ENCODE measurements around the gene TBC1D5.

TBC1D5 gene

DNA sequence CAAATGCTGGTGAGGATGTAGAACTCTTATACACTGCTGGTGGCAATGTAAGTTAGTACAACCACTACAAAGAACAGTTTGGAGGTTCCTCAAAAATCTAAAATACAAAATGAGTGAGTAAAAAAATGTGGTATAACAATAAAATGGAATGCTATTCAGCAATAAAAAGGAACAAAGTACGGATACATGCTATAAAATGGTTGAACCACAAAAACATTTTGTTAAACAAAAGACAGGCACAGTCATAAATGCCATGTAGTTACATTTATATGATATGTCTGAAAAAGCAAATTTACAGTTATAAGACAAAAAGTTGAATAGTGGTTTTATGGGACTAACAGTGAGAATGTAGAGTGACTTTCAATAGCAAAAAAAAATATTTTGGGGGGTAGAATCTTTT is 285.8 kb downstream of the TBC1D5 start:
- DNase-seq, result no peak

- DNase-seq, result no peak
Measured at GRCh38 chr3:17456046-17456445, 286.4 kb downstream of the TBC1D5 start.

DNA sequence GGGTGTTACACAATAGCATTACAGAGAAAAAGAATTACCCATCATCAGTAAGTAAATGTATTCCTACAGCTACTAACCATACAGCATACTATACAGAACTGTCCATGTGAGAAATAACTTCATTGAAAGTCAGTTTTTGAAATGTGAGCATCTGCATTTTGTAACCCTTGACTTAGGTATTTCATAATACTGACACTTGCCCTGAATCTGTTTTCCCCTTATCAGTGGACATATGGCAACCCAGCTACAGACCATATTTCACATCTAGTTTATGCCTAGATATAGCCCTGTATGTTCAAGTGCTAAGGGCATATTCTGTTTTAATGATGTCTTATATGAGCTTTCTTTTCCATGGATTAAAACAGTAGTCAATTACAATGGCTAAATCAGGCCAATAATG is 297.6 kb downstream of the TBC1D5 start:
- no peak for DNase-seq

DNA sequence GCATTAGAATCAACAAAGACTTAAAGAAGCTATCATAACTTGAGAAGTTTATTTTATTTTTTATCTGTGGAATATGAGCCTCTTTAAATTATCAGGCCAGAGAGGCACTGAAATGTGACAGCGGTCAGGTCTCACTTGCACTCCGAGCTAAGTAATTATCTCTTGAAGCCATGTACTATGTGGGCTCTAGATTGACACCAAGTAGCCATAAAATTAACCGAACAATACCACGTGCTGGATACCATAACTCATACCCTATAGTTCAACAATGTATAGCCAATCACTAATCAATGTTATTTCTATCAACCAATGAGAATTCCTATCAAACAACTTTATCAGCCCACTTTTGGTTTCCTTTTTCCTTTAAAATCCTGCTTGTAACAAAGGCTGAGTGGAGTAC is 299.3 kb downstream of the TBC1D5 start:
- DNase-seq, result no peak

DNA sequence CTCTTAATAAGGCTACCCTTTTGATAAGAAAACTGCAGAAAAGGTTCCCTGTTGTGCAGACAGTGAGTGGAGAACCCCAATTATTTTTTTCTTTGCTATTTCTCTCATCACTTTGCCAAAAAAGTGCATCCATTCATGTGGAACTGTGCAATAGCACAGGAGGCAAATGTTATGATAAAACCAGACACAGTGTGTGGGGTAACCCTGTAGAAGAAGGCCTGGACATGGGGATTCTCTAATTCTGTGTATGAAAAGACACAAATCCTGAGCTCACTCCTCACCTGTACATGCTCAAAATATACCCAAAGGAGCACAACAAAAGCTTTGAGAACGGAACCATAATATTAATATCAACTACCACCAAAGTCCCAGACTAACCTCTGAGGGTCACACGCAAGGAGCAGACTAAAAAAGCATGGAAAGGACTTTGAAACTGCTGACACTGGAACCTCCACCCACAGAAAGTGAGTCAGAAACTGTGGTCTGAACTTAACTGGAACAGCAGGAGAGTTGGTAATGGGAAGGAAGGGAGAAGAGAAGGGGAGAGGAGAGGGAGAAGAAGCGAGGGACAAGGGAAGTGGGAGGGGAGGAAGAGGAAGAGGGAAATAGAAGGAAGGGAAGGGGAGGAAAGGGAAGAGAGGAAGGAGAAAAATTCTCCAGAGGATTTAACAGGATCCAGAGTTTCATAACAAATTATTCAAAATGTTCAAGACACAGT is 299.9 kb downstream of the TBC1D5 start:
- DNase-seq, result no peak

GRCh38 chr3:17433876-17434275 is 308.6 kb downstream of the TBC1D5 start:
- no peak for DNase-seq

DNA sequence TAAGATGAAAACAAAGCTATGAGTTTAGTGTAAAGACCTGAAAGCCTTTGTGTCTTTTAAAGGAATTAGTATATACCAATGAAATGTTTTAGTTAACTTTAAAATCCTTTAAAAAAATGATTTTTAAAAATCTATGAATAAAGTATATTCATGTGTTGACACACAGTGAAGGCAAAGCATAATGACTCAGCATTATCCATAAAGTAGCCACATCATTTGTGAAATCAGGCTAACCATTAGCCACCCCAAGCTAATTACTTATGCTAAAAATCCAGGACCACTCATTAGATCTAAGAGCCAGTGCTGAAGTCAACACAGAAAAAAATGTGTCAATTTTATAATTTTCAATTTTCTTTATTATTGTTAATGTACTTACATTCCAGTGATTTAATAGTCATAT is 310.2 kb downstream of the TBC1D5 start:
- no peak for DNase-seq

DNA sequence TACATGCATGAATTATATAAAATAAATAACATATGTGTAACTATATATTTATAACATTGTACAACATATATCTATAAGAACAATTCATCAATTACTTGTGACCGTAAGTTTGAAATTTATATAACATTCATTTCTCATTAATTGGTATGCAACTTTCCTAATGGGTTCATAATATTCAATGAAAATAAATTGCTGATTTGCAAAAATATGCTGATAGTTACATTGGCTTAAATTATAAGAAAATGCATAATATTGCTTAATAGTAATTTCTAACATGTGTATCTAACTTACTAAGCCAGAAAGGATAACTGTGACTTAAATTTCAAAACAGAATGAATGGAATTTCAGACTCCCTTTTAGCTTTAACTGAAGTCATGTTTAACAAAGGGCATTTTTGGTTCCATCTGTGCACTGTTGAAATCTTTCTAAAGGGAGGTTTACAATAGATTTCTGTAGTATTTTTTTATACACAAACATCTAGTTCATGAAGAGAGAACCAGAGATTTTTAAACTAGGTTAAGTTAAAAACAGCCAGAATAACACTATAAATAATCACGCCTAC is 310.9 kb downstream of the TBC1D5 start:
- DNase-seq, result no peak

- no peak for DNase-seq
Measured at GRCh38 chr3:17431004-17431403, 311.4 kb downstream of the TBC1D5 start.

- DNase-seq, result no peak
Measured at GRCh38 chr3:17430582-17430981, 311.8 kb downstream of the TBC1D5 start.

DNA sequence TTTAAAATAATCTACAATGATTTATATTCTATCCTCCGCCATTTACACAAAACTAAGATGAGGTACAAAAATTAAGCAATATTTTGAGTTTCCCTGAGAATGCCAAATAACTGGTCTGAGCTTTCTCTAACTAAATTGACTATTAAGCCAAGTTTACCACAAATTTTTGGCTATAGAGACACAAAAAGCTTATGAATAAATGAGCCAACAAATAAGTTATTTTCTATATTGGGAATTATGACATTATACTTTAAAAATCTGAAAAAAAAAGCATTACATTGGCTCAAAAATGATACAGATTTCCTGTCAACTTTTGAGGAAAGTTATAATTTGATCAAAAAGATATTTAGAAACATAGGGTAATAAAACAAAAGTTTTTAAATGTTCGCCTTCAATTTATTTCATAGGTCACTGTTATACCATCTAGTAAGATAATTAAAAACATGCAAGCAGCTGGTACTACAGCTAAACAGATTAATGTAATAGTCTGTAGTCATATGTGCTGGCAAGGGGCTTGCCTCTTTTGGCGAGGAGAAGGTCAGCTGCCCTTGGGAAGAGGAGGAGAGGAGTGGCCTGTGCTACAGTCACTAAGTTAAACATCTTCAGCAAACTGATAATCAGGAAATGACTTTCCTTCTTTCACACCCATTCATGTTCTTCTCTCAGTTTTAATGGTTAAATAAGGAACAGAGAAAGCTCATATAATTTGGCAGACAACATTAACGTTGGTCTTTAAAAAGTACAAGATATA is 318.5 kb downstream of the TBC1D5 start:
- DNase-seq, result no peak

DNA sequence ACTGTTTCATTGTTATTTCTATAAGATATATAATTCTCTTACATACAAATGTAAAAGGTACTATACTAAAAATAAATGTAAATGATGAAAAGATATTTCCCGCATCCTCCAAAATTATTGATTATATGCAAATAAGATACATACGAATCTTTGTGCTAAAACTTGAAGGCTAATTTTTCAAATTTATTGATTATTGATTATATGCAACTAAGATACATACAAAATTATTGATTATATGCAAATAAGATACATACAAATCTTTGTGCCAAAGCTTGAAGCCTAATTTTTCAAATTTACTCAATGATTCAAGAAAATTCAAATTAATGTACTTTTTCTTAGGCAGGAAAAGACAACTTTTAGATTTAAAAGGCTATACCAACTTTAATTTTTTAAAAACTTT is 319.8 kb downstream of the TBC1D5 start:
- no peak for DNase-seq

DNA sequence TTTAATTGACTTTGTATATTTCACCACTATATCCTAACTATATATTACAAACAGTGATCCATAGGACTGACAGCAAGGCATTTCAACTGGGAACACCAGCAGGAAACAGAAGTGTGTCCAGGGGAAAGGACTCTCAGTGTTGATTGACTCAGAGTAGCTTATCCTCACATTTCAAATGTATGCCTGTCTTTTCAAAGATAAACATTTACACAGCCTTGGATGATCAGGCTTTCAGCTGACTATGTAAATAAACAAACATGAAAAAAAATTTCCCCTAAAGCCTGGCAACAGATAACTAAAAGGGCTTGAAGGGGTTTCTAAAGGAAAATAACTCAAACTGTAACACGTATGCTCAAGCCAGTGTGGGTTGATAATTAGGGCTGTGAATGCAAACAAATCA is 321.8 kb downstream of the TBC1D5 start:
- no peak for DNase-seq

DNA sequence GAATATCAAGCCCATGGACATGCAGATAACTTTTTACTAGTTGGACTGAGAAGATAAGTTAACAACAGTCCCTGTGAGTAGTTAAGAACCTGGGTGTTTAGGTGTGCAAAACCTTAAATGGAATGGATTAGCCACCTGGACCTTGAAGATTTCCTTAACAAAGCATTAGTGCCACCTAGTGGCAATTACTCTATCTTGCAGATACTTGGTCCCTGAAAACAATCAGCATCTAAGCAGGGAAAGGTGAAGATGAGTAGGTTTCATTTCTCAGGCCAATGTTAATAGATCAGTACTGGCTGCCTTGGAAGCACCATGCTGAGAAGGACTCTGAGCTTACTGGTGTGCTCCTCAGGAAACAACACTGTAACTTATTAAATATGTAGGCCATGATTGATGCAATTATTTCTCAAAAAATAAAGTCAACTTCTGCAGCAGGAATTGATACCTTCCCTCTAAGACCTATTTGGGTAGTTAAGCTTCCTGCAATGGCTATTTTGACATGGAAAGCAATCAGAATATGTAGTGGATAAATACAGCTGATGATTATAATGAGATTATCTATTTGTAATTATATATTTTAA is 329.4 kb downstream of the TBC1D5 start:
- no peak for DNase-seq

- DNase-seq, result no peak
Measured at GRCh38 chr3:17411157-17411877, 331.1 kb downstream of the TBC1D5 start.

- no peak for DNase-seq
Measured at GRCh38 chr3:17407576-17407975, 334.9 kb downstream of the TBC1D5 start.

GRCh38 chr3:17404548-17404947 is 337.9 kb downstream of the TBC1D5 start:
- no peak for DNase-seq

GRCh38 chr3:17402442-17402841 is 340.0 kb downstream of the TBC1D5 start:
- DNase-seq, result no peak

DNA sequence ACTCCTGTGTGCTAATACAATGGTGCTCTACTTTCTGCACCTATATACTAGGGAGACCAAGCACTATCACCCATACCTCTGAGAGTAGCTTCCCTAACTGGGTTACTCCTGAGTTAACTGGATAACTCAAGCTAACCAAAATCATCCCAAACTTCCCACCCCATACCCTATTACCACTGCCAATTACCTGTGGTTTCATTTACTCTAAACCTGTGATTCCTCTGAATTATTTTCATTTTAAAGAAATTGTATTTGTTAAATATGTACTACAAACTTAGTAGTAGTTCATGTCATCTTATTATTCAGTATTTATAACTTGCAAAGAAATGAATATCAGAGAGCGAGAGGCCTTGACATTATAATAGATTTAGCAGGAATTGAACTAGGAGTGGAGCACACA is 340.5 kb downstream of the TBC1D5 start:
- DNase-seq, result no peak

- DNase-seq, result no peak
Measured at GRCh38 chr3:17399586-17399985, 342.8 kb downstream of the TBC1D5 start.

DNA sequence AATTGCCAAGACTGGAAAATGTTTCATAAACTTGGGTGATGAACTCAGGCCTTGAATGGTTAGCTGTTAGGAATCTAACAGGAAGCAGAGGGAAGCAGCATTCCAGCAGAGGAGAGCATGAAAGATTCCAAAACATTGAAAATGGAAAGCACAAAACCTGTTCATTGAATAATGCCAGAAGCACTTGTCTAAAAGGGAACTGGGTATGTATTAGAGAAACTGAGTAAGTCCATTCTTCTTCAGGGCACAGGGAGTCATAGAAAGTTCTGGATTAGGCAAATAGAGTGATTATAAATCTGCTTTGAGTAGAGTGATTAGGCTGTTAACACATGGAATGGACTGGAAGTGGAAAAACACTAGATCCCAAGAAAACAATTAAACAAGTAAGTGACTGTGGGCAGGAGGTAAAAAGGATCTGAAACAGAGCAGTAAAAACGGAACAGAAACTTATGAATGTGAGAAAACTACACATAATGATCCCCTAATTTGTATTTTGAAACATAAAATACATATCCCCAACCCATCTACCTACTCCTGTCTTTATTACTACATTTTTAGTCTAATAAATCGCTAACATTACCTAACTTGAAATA is 343.4 kb downstream of the TBC1D5 start:
- DNase-seq, result no peak

- DNase-seq, result no peak
Measured at GRCh38 chr3:17396036-17396435, 346.4 kb downstream of the TBC1D5 start.
